HG03378 (cell line): Measurements from ENCODE around the gene ADCY1.
"Not testable (repeated sequence)": the region's sequence is repeated elsewhere in the genome, so short reads cannot be mapped to it uniquely, and the experiment has no call there.

ENCODE experiments used
- ATAC-seq: cut with Tn5 transposase; IDR thresholded peaks from one replicate; pipeline ENCODE4 v1.9.1; 2021; ENCODE audit warnings: mild to moderate bottlenecking, moderate library complexity; ENCODE audit not compliant: unreplicated experiment

ADCY1 gene

DNA sequence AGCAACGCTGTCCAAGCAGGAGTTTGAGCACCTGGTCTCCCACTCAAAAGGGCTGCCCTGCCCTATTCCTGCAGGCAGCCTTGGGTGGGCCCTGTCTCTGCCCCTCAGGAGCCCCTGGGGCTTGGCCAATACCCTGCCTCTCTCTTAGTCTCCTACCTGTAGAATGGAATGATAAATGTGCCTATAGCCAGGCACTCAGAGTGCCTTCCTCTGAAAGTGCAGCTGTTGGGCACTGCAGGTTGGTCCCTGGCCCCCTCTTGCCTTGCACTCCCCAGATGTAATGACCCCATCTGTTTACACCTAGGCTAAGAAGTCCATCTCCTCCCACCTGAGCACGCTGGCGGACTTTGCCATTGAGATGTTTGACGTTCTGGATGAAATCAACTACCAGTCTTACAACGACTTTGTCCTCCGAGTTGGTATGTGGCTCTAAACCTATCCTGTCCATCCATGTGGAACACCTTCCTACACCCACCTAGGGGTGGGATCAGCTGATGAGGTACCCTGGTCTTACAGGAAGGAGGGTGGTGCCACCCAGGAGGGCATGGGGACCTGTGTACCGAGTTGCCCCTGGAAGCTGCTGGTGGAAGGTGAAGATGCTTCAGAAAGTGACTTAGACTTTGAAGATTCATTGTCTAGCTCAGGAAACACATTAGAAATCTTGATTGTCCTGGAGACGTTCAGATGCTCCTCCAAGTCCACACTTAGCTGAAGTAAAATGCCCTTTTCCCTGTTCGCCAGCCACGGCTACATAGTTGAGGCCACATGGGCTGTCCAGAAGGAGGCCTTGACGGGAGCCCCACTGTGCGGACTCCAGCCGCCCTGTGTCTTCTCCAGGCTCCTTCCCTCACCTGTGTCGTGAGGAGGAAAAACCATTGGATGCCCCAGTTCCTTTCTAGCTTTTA, 134.1 kb downstream of the ADCY1 start:
- ATAC-seq, result no peak

DNA sequence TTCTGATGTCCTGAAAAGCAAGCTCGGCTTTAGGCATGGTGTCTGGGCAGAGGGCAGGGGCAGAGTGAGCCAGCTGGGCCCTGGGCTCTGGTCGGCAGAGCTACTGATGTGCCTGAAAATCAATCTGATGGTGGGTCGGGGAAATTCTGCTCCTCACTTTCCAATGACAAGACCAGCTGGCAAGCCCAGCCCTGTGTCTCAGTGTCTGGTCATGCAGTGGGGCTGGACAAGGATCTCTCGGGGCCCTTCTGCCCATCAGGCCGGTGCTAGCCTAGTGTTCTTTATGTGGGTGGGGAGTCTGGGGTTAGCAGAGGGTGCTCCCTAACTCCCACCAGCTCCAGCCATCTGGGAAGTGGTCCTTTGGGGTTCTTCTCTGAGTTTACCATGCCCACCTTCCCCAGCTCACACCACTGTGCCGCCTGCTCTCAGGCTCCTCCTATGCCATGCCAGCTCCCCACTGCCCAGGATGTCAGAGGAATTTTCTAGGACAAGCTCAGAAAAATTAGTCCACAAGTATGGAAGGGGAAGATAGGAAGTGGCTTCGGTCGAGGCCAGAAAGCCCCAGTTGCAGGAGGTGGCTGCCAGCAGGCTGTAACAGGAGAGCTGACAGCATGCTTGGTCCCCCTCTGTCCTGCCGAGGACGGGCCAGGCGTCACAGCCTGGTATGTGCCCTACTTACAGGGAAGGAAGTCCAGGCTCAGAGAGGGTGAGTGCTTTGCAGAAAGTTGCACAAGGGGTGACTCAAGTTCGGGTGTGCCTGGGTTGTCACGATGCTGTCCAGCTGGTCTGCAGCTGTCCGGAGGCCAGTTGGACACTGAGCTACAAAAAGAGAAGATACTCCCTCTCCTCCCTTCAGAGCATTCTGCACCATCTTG, 135.2 kb downstream of the ADCY1 start:
- no peak for ATAC-seq

DNA sequence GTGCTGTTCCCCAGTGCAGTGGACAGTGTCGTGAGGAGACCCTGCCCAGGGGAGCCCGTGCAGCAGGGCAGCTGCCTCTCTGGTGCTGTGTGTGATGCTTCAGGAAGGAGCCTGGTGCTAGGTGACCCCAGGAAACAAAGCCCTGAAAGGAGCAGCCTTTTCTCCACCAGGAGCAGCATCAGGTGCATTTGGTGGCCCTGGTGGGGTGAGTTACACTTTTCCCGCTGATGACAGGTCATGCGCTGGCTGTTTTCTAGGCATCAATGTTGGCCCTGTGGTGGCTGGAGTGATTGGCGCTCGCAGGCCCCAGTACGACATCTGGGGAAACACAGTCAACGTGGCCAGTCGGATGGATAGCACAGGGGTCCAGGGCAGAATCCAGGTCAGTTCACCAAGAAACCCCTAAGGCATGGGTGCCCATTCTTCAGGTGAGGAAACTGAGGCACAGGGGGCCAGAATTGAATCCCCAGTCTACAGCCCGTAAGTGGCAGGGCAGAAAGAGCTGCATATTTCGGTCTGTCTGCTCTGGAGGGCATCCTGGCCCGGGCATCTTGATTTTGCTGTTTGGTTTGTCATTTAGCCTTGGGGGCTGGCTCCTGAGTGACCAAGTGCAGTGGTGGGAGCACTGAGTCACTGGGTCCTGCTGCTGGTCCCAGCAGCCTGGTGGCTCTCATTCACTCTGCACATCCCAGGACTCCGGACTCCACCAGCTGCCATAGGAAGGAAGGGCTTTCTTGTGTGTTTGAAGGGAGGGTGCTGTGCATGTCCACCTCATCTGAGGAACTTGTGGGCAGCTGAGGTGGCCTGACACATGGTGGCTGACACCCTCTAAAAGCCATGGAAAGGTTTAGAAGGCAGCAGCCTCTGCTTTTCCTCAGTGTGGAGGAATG, 136.3 kb downstream of the ADCY1 start:
- no peak for ATAC-seq

DNA sequence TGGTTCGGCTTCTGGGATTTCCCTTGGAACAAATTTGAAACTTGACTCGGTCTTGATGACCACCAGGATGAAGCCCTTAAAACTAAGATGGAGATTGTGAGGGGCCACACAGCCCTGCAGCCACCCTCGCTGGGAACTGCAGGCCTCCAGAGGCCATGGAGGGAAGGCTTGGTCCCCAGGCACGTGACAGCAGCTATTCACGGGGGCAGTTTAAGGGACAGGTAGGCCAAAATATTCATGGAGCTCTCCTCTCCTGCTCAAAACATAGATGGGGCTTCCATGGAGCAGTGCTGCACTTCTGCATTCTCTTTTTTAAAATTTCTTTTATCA, 137.0 kb downstream of the ADCY1 start:
- ATAC-seq, result no peak

DNA sequence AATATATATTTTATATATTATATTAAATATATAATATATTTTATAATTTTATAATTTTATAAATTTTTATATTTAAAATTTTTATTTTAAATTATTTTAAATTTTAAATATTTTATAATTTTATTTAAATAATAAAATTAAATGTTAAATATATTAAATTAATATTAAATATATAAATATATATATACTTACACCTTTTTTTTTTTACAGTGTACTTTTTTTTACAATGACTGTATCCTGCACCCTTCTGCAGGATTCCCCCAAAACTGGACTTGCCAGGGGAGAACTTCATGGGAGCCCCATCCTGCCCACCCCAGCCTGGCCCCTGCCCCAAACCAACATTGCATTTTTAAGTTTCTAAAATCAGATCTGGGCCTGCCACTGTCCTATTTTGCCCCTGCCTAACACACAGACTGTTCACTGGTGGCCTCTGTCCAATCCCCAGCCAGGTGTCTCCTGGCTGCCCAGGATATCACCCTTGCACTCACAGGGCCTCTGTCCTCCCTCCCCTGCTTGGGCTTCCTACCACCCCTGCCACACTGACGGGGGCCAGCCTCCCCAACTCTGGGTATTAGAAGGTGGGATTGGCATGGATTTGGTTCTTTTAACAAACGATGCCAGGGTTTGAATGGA, 138.0 kb downstream of the ADCY1 start:
- no peak for ATAC-seq

DNA sequence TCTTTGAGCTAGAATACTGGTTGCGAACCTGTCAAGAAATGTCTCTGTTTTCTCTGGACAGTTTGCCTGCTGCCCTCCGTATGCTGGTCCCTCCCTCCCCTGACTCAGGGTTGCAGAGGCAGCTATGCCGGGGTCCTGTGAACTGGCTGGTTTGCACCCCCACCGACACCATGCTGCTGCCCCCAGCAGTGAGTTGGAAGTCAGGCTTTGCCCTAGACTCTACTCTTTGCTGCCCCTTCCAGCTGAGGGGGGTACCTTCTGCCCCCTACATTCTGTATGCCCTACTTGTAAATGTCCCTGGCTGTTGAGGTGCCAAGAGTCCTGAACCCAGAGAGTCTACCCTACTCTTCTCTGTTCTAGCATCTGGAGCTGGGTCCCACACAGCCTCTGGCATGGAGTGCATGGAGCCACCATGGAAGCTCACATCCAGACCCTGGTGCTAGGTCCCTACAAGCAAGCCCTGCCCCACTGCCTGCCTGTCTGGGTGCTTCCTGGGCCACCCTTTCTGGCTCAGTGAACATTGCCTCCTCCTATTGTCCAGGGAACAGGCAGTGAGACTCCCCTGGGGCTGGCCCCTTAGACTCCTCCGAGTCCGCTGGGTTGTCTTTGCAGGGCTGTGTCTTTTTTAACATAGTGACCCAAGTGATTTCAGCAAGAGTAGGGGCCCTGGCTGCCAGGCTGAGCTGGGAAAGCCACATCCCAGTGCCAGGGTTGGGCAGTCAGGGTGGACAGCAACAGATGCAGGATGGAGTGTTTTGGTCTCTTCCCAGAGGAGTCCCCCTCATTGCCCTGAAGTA, 138.9 kb downstream of the ADCY1 start:
- ATAC-seq, result no peak

DNA sequence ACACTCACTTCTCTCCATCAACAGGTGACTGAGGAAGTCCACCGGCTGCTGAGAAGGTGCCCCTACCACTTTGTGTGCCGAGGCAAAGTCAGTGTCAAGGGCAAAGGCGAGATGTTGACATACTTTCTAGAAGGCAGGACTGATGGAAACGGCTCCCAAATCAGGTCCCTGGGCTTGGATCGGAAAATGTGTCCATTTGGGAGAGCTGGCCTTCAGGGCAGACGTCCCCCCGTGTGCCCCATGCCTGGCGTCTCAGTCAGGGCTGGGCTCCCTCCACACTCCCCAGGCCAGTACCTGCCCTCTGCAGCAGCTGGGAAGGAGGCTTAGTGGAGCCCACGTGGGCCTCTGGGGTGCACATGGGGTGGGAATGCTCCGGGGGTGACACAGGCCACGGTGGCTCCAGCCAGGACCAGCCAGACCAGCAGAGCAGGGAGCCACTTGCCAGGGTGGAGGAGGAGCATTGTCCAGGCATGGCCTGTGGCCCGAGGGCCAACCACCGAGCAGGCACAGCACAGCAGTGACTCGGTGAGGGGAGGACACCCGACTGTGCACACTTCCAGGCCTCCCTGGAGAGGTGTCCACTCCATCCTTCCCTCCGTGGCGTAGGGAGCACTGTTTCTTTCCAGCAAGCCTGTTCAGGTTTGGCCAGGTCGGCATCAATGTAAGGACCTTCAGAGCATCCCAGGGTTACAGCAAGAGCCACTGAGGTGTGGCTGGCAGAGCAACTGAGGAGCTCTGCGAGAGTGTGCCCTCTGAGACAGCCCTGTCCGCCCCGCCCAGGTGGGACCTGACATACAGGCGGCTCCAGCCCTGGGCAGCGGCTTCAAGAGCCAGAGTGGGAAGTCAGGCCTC, 139.7 kb downstream of the ADCY1 start:
- no peak for ATAC-seq

DNA sequence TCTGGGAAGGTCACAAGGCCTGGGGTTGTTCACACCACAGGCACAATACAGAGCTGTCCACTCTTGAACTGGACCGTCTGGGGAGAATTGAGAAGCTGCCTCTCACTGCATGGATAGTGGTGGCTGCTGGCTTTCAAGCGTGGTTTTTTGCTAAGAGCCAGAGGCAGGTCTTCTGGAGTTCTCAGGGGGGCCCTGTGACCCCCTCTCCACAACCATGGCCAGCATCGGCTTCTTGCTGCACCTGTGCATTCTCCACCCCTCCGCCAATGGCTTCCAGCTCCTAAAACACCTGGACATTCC, 140.3 kb downstream of the ADCY1 start:
- ATAC-seq, result no peak

DNA sequence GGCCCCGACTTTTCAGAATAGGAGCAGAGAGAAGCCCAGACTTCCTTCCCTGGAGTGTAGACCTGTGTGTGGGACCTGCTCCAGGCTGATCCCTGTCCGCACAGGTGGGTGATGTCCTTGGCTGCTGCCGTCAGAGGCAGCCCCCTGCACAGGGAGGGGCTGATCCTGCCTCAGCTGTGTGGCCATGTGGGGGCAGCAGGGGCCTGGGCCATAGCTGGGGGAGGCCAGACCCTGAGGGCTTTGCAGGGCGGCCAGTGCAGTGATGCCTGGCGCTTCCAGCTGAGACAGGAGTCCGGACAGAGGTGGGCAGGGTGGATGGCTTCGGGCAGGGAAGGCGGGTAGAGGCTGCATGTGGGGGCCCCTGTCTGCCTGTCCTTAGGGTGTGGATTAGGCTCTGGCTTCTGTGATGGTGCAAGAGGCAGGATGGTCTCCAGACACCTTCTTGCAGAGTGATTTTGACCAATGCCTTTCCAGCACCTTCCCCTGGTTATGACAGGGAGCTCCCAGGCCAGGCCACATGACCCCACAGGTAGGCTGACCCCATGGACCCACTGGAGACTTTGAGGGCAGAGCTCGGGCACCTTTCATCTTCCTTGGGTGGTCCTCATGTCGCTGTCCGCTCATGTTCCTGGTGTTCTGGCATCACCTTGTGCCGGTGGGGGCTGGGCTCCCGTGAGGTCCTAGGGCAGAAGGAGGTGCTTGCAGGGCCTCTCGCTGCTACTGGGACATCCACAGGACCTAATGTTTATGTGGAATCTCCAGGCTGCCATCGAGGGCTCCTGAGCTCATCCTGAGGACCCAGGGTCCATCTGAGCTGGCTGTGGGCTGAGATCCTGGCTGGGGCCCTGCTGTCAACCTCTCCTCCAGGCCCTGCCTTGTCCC, 141.5 kb downstream of the ADCY1 start:
- no peak for ATAC-seq

DNA sequence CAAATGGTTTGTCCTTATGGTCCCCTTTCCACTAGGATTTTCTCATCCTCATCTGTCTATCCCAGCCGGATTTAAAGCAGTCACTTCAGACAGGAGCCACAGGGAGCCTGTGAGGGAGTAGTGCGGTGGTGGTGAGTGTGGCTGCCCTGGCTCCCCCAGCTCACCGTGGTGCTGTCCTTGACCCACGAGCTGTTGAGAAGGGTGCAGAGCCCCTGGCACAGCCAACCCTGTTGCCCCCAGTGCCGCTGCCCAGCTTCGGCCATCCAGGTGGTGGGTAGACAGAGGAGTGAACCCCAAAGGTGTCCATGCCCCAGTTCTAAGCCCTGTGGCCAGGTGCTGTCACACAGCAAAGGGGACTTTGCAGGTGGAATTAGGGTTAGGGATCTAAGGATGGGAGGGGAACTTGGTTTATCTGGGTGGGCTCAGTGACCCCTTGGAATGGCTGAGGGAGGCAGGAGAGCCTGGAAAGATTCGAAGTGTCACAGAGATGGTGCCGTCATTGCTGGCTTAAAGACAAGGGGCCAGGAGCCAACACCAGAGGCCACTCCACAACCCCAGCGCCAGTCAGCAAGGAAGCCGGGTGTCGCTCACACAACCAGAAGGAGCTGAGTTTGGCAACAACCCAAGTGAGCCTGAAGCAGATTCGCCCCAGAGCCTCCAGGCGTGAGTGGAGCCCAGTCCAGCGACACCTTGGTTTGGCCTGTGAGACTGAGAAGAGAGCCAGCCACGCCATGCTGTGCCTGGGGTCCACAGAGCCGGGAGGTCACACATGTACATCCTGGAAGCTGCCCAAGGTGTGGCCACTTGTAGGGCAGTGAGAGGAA, 142.4 kb downstream of the ADCY1 start:
- no peak for ATAC-seq

DNA sequence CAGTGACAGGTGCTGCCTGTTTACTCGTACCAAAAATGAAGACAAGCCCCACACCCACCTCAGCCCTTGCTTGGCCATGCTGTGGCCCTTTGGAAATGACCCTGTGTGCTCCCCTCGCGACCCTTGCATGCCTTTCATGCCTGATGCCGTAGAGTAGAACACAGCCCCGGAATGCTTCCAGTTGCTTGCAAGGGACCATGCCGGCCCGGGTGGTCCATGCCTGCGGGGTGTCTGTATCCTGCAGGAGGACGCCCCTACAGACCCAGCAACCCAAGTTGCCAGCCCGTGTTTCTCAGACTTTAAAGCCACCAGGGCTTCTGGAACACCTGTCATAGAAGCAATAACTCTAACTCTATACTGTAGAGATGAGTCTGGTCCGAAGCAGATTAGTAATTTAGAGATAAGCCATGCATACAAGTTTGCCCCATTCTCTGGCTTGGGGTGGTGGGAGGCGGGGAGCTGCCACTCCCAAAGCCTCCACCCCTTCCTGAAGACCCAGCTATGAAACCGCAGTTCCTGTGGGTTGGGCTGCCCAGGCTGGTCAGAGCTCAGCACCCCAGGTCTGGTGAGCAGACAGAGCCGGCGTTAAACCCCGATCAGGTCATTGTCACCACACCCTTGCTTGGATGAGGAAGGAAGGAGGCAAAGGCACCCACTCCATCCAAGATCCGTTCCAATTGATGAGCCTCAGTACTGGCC, 143.5 kb downstream of the ADCY1 start:
- no peak for ATAC-seq

DNA sequence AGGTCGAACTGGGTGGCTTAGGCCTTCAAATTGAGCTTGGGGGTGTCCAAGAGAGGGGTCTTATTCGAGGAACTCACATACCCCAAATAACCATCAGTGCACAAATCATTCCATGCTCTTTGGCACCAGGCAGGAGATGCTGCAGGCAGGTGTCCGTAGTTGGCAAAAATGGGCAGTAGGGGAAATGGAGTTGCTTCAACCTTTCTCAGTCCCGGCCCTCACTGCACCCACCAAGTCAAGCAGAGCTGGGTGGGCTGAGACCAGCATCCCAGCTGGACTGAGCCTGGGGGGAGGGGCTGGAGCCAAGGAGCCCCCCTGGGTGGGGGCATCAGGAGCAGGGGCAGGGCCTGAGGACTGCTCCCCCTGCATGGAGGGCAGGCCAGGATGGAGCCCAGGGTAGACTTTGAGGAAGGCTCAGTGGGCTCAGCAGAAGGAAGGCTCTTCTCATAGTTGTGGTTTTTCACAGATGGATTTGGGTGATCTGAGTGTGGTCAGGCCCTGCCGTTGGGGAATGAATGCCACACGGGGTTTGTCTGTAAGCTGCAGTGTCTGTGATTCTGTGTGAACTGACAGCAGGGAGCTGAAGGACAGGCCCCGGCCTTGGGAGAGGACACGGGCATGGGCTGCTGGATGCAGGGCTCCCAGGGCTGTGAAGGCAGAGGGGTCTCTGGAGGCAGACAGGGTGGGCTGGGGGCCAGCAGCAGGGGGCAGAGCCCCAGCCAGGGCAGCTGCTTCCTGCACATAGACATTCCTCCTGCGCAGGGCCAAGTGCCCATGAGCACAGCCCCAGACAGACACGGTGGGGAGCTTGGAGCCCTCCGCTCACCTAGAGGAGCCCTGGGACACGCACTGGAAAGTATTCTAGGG, 144.5 kb downstream of the ADCY1 start:
- no peak for ATAC-seq

DNA sequence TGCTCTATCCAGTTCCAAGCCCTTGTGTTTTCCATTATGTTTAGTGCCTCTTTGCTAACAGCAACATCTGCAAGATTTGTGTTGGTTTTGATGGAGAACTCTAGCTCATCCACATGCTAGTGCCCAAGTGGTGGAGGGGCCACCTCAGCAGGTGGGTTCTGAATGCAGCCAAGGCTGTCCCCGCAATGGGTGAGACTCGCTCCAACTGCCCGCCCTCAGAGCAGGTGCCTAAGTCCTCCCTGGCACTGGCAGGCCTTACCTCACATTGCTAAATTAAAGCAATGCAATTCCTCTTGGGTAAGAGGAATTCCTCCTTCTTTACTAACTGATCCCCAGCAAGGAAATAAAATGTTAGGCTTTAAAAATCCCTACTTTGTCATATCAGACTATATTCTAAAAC, 146.8 kb downstream of the ADCY1 start:
- no peak for ATAC-seq

DNA sequence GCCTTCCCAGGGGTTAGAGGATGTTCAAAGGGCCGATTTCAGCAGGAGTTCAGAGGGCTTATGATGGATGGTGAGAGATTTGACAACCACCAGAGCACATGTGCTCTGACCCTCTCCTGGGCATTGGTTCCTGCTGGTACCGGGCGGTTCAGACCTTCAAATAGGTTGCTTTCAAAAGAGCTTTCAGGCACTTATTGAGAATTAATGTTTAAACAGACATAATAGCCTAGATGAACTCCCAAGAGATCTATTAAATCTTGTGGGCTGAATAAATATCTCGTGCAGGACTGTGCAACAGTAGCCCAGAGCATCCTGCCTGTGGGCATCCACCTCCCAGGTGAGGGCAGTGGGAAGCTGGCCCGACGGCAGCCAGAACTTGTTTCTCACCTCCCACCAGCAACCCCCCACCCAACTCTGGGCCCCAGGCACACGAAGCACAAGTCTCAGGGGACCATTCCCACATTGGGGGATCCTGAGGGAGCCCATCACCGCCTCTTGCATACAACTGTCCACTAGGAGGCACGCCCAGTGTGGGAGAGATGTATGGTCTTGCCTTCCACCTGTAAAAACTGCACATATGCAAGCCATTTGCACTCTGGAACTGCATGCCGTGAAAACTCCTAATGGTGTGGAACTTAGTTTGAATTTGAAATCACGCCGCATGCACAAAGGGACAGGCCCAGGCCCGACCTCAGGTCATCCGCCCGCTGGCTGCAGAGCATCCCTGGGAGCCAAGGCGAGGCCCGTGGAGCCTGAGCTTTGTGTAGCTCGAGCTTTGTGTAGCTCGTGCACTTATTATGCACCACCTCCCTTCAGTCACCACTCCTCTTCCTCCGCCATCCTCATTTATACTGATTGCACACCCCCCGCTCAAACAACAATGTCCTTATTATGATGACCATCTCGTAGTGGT, 147.8 kb downstream of the ADCY1 start:
- ATAC-seq, result no peak

DNA sequence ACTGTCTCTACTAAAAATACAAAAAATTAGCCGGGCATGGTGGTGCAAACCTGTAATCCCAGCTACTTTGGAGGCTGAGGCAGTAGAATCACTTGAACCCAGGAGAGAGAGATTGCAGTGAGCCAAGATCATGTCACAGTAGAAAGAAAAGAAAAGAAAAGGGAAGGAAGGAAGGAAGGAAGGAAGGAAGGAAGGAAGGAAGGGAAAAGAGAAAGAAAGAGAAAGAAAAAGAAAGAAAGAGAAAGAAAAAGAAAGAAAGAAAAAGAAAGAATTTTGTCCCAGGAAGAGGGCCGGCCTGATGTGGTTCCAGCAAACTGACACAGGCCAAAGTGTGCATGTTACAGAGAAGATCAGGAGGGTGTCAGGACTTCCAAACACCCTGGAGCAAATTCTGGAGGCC, 151.1 kb downstream of the ADCY1 start:
- not testable (repeated sequence) for ATAC-seq
